IPS-11a (cell line): ENCODE measurements around the gene CCDC142.

ENCODE experiments used
- H3K4me3 ChIP-seq: one replicate; pipeline ENCODE4 v1.5.1; 2013; ENCODE audit warnings: low read depth, low read length, control low read depth

CCDC142 gene

DNA sequence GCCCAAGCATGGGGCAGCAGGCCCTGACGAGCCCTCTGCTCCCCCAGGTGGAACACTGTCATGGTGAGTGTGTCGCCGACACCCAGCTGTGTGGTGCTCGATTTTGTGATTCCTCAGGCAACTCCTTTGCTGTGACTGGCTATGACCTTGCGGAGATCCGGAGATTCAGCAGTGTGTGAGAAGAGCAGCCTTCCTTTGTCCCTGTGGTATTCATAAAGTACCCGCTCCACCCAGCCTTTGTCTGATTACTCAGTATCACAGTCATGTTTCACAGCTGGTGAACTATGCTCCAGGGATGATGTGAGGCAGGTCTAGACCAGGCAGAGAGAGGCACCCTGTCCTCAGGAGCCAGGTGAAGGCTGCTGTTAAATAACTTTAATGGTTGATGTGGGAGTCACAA, 57.3 kb downstream of the CCDC142 start:
- H3K4me3 ChIP-seq: no peak overlapping the region

DNA sequence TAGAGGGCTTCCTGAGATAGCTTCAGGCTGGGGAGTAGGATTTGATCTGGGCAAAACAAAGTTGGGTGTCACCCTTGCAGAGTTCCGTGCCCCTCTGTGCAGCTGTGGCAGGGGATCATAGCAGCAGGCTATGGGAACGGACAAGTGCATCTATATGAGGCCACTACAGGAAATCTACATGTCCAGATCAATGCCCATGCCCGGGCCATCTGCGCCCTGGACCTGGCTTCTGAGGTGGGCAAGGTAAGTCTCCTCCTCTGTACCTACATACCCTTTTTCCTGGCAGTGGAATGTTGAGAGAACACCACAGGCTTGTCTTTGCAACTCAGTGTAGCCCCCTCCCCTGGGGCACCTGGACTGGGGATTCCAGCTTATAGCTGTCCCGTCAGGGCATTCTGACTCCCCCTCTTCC, 57.8 kb downstream of the CCDC142 start:
- H3K4me3 ChIP-seq: no peak overlapping the region

DNA sequence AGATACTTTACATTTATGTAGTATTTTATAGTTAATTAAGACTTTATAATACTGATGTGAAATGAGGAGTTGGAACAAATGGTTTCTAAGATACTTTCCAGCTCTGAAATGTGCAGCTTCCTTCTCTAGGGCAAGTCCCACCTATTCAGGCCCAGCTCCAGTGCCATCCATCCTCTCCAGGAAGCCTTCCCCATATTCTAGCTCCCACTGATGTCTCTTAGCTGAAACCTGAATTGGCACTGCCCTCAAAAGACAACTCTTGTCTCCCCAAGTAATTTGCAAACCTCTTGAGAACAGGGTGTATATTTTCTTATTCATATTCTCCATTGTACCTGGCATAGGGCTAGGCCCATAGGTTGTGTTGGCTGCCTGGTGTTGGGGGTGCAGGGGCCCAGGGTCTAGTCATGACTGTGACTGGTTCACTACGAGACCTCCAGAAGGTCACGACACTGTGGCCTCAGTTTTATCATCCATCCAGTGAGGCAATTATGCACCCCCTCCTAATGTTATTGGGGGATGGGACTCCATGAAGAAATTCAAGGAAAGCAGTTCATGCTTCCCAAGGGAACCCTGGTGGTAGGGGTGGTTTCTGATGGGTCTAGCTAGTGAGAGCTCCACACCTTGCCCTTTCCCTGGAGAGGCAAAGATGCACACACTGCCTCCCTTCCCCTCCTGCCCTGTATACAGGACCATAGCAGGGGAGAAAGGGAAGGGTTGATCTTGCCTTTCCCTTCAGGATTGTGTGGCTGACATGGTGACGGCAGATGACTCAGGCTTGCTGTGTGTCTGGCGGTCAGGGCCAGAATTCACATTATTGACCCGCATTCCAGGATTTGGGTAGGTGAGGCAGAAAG, 58.4 kb downstream of the CCDC142 start:
- H3K4me3 ChIP-seq: no peak overlapping the region
